GM19025 (cell line): Measurements from ENCODE around the gene PRDM1.
A peak's percentile ranks its signal among the peaks of the same experiment; 100 is the strongest.

ENCODE experiments used
- ATAC-seq: cut with Tn5 transposase; IDR thresholded peaks from one replicate; pipeline ENCODE4 v1.9.1; 2021; ENCODE audit warnings: mild to moderate bottlenecking, low read depth, moderate library complexity; ENCODE audit not compliant: unreplicated experiment

PRDM1 gene

GRCh38 chr6:106113256-106113959, 27.3 kb downstream of the PRDM1 start:
- no peak for ATAC-seq

GRCh38 chr6:106114492-106114891, 28.4 kb downstream of the PRDM1 start:
- peak; percentile 79 for ATAC-seq

- no peak for ATAC-seq
Measured at GRCh38 chr6:106115286-106115685, 29.1 kb downstream of the PRDM1 start.

GRCh38 chr6:106116125-106116832, 30.1 kb downstream of the PRDM1 start:
- no peak for ATAC-seq

- peak; percentile 33 for ATAC-seq
Measured at GRCh38 chr6:106117579-106117978, 31.4 kb downstream of the PRDM1 start.

- ATAC-seq, result no peak
Measured at GRCh38 chr6:106118835-106119431, 32.8 kb downstream of the PRDM1 start.

GRCh38 chr6:106119546-106119945, 33.4 kb downstream of the PRDM1 start:
- no peak for ATAC-seq

GRCh38 chr6:106120006-106120405, 33.9 kb downstream of the PRDM1 start:
- ATAC-seq, result no peak

- ATAC-seq, result no peak
Measured at GRCh38 chr6:106120406-106120805, 34.3 kb downstream of the PRDM1 start.

GRCh38 chr6:106122306-106122918, 36.3 kb downstream of the PRDM1 start:
- no peak for ATAC-seq

- no peak for ATAC-seq
Measured at GRCh38 chr6:106122938-106123656, 37.0 kb downstream of the PRDM1 start.

GRCh38 chr6:106124015-106124414, 37.9 kb downstream of the PRDM1 start:
- no peak for ATAC-seq

- ATAC-seq, result no peak
Measured at GRCh38 chr6:106124437-106125430, 38.6 kb downstream of the PRDM1 start.

GRCh38 chr6:106125925-106126435, 39.8 kb downstream of the PRDM1 start:
- peak; percentile 58 for ATAC-seq

- no peak for ATAC-seq
Measured at GRCh38 chr6:106126482-106126881, 40.3 kb downstream of the PRDM1 start.

GRCh38 chr6:106128981-106129781, 43.0 kb downstream of the PRDM1 start:
- no peak for ATAC-seq

- ATAC-seq, result no peak
Measured at GRCh38 chr6:106132153-106132698, 46.1 kb downstream of the PRDM1 start.

GRCh38 chr6:106133040-106133439, 46.9 kb downstream of the PRDM1 start:
- no peak for ATAC-seq
